GDM1 (cell line): ENCODE measurements around the gene CASKIN2.

ENCODE experiments used
- DNase-seq: peaks from one replicate; lab custom pipeline; 2025; lab: John Stamatoyannopoulos, UW

Gene CASKIN2

DNA sequence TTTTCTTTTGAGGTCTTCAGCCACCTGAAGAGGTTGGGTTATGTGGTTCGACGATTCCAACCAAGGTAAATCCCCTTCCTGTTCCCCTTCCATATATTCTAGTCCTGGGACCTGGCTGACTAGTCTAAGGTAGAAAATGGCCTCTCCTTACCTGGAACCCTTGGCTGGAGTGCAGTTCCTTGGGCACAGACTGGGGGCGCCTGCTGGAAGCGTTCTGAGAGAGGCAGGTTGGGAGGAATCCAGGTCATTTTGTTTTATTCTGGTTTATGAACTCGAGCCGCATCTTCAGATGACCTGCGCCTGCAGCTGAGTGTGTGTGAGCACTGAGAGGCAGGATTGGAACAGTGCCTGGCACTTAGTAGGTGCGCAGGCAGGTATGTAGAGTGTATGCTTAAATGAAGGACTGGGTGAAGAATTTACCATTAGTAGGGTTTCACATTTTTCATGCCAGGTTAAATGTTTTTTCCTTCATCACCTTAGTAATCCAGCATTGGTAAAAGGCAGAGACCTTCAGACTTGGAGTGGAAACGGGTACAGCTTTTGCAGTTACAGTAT, 3.7 kb upstream of the CASKIN2 start:
- no peak for DNase-seq

DNA sequence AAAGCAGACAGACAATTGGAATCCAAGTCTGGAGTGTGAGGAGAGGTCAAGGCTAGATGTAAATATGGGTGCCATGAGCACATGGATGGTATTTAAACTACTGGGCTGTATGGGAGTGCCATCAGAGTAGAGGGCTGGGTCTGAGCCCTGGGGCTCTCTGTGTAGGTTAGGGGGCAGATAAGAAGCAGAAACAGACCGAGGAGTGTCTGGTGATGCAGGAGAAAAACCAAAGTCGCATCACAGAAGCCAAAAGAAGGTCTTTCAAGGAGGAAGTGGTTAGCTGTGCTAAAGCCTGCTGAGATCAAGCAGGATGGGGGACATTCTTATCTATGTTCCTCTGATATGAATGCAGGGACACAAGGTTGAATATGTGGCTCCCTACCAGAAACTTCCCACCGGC, 2.9 kb upstream of the CASKIN2 start:
- peak; percentile 55 for DNase-seq

- no peak for DNase-seq
These were observed 2.0 kb upstream of the CASKIN2 start for GRCh38 chr17:75517297-75517865.

GRCh38 chr17:75516619-75517296, 1.4 kb upstream of the CASKIN2 start:
- no peak for DNase-seq

GRCh38 chr17:75516255-75516618, 900 bp upstream of the CASKIN2 start, which contains the start of gene TSEN54:
Gene TSEN54 (plus strand): TSS chr17:75516528. CDS start chr17:75516561, 33 bp downstream.
- DNase-seq, result peak; percentile 88

- DNase-seq, result no peak
These were observed 330 bp downstream of the CASKIN2 start for GRCh38 chr17:75514919-75515495.

DNA sequence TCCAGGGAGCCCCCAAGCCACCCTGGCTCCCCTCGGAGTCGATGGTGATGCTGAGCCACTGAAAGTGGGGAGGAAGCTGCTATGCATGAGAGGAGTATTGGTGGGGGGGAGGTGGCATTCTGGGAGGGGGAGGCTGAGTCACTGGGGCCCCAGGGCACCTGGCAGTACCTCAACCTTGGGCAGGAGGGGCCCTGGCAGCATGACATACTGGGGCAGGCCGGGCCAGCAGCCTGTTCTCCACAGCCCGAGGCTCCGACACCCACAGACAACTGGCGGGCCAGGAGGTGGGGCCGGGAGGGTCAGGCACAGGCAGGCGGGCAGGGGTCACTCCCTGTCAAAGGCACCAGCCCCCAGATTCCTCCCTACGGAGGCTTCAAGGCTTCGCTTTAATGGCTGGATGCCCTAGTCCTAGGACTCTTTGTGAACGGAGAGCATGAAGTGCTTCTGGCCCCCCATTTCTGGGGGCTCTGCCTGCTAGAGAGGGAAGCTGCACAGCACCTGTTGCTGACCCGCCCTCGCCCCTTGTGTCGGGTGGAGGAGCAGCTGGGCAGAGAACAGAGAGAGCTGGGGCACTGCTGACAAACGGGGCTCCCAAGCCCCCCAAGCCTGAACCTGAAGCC, 928 bp downstream of the CASKIN2 start:
- no peak for DNase-seq

GRCh38 chr17:75513641-75514000, 1.7 kb downstream of the CASKIN2 start:
- no peak for DNase-seq

DNA sequence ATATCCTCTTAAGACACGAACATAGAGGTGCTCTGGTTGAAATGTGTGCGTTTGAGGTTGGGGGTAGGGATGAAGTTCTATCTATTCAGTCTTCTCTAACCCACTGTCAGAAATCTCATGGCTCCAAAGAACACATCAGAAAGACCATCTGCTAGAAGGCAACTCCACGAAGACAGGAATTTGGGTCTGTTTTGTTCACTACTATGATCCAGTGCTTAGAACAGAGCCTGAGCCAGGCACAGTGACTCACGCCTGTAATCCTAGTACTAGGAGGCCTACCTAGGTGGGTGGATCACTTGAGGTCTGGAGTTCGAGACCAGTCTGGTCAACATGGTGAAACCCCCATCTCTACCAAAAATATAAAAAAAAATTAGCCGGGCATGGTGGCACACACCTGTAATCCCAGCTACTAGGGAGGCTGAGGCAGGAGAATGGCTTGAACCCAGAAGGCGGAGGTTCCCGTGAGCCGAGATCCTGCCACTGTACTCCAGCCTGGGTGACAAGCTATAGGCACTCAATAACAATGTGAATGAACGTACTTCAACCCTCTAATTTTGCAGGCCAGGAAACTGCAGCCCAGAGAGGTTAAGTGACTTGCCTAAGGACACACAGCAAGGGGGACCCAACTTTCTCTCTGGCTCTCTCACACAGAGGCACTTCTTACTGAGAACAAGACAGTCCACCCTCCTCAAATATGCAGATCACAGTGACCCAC, 2.3 kb downstream of the CASKIN2 start:
- DNase-seq, result no peak

- no peak for DNase-seq
These were observed 3.4 kb downstream of the CASKIN2 start for GRCh38 chr17:75511610-75512575.

- no peak for DNase-seq
These were observed 4.1 kb downstream of the CASKIN2 start for GRCh38 chr17:75511270-75511609.

- no peak for DNase-seq
These were observed 5.6 kb downstream of the CASKIN2 start for GRCh38 chr17:75509528-75510258.

DNA sequence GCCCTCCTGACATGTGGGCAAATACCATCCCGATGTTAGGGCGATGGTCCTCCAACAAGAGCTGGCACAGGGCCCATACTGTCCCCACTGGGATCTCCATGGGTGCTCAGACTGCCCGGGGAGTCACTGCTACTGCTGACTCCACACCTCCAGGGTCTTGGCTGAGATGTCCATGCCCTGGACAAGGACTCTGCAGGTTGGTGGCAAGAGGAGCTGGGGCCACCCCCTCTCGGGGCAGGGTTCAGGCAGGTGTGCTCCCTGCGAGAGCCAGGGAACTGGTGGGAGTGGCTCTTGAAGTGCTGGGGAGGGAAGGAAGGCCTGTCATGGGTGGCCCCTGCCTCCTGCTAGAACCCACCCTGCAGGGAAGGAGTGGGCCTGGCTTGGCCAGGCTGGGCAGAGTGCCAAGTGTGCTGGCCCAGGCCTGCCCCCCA, 6.4 kb downstream of the CASKIN2 start:
- DNase-seq, result no peak

DNA sequence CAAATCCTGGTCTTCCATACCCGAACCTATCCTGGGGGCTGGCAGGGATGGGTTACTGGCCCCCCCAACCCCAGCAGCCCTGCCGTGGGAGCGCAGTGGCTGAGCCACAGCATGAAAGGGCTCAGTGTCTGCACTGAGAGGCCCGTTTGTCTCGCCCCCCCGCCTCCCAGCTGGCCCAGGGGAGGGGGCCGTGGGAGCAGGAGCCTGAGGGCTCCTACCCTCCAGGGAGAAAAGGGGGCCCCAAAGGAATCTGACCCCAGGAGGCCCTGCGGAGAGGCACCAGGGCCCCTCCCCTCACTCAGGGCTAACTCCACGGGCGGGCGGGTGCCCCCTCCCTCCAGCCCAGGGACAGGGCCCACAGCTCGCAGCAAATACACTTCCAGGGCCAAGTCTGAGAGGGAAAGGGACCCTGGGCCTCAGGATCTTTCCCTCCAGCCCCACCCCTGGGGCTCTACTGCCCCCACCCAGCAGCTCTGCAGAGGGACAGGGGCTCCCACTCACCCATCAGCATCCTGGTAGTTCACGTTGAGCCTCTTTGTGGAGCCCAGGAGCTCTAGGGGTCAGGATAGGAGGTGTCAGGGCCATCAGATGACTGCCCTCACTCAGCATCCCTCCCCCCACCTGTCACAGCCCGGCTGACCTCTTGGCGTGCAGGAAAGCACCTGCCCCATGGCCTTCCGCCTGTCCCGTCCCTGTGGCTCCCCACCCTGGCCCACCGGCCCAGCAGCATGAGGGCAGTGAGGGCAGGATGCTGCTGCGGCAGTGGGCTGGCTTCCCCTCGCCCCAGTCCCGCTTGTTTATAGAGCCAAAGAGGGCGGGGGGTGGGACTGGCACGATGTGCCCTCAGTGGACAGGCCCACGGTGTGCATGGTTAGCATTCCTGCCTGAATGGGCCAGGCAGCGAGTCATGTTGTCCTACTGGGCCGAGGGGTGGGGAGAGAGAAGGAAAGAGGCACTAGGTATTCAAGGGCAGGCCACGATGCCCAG, 7.3 kb downstream of the CASKIN2 start:
- DNase-seq, result no peak

DNA sequence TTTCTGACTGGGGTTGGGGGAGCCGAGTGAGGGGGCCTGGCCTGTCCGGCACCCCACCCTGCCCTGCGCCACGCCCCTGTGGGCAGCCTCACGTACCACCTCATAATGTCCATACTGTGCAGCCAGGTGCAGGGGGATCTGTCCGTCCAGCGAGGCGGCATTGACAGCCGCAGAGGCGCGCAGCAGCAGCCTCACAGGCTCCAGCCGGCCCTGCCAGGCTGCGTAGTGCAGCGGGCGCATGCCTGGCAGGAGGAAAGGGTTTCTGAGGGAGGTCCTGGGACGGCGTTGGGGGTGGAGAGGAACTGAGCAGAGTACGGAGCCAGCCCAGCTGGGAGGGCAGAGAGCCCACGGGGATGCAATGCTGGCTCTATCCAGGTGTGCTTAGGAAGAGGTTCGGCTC, 8.4 kb downstream of the CASKIN2 start:
- no peak for DNase-seq

- no peak for DNase-seq
These were observed 9.2 kb downstream of the CASKIN2 start for GRCh38 chr17:75506134-75506533.

- DNase-seq, result no peak
These were observed 9.7 kb downstream of the CASKIN2 start for GRCh38 chr17:75505640-75506039.

- DNase-seq, result no peak
These were observed 10.3 kb downstream of the CASKIN2 start for GRCh38 chr17:75505152-75505409.

DNA sequence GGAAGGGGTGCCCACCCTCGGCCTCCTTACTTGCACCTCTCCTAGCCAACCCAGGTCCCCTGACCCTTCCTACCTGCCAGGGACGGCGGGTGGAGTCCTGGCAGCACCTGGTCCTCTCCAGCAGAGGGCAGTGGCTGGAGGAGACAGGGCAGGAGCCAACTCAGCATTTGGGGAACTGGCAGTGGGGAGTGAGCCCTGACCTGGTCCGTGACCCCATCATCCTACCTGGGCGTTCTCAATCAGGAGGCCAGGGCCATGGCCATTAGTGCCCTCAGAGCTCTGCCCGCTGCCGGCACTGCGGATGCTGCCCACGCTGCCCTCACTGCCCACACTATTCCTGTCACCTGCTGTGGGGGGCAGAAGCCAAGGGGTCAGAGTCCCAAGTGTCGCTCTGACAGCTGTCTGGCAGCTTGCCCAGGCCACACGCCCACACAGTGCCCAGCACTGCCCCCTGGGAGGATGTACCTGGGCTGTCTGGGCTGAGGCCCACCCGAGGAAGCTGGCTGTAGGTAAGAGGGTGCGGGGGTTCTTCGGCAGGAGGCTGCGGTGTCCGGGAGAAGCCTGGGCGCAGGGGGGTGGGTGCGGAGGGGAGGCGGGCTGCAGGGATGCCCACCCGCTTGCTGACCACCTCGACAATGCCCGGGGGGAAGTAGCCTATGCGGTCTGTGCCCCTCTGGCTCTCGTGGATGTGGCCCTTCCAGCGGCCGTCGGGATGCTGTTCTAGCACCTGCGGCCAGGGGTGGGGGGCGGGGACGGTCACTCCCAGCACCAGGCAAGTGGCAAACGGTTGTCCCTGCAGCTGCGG, 10.8 kb downstream of the CASKIN2 start:
- DNase-seq, result peak; percentile 18
